ENCODE measurements around the gene TMEM140.
"Not testable (repeated sequence)": the region's sequence is repeated elsewhere in the genome, so short reads cannot be mapped to it uniquely, and the experiment has no call there.

The TMEM140 gene

GRCh38 chr7:135147899-135148721, at the start of gene TMEM140:
Gene TMEM140 (plus strand): TSS chr7:135148072. CDS start chr7:135164442, 16,370 bp downstream.
- peak; percentile 85 for ATAC-seq
- DNase-seq, result peak; percentile 55

- DNase-seq, result no peak
- no peak for ATAC-seq
Measured at GRCh38 chr7:135098391-135098790, 49.5 kb upstream of the TMEM140 start.

- ATAC-seq, result no peak
- DNase-seq, result no peak
Measured at GRCh38 chr7:135100856-135101255, 47.0 kb upstream of the TMEM140 start.

- DNase-seq (no peak), ATAC-seq (no peak)
Measured at GRCh38 chr7:135102372-135102771, 45.5 kb upstream of the TMEM140 start.

GRCh38 chr7:135109562-135109961, 38.3 kb upstream of the TMEM140 start:
- DNase-seq (no peak), ATAC-seq (no peak)

GRCh38 chr7:135109976-135110375, 37.9 kb upstream of the TMEM140 start:
- no peak for ATAC-seq
- DNase-seq, result no peak

- no peak for ATAC-seq
- no peak for DNase-seq
Measured at GRCh38 chr7:135111379-135111778, 36.5 kb upstream of the TMEM140 start.

GRCh38 chr7:135114622-135115021, 33.2 kb upstream of the TMEM140 start:
- DNase-seq (no peak), ATAC-seq (no peak)

GRCh38 chr7:135117096-135117495, 30.8 kb upstream of the TMEM140 start:
- ATAC-seq, result no peak
- no peak for DNase-seq

GRCh38 chr7:135121868-135122267, 26.0 kb upstream of the TMEM140 start:
- DNase-seq (no peak), ATAC-seq (no peak)

GRCh38 chr7:135124631-135125030, 23.2 kb upstream of the TMEM140 start:
- not testable (repeated sequence) for DNase-seq, ATAC-seq

- no peak for ATAC-seq
- DNase-seq, result no peak
Measured at GRCh38 chr7:135128931-135129330, 18.9 kb upstream of the TMEM140 start.

- ATAC-seq (no peak), DNase-seq (no peak)
Measured at GRCh38 chr7:135129579-135129978, 18.3 kb upstream of the TMEM140 start.

GRCh38 chr7:135143885-135144668, 3.8 kb upstream of the TMEM140 start:
- no peak for DNase-seq
- no peak for ATAC-seq

GRCh38 chr7:135147341-135147898, 452 bp upstream of the TMEM140 start:
- no peak for DNase-seq
- ATAC-seq, result peak; percentile 12

GRCh38 chr7:135150072-135150782, 2.4 kb downstream of the TMEM140 start:
- DNase-seq (no peak), ATAC-seq (no peak)

- ATAC-seq, result no peak
- no peak for DNase-seq
Measured at GRCh38 chr7:135151132-135151531, 3.3 kb downstream of the TMEM140 start.

- DNase-seq (no peak), ATAC-seq (no peak)
Measured at GRCh38 chr7:135151533-135151932, 3.7 kb downstream of the TMEM140 start.

- no peak for DNase-seq
- ATAC-seq, result no peak
Measured at GRCh38 chr7:135152442-135152841, 4.6 kb downstream of the TMEM140 start.

- DNase-seq (no peak), ATAC-seq (no peak)
Measured at GRCh38 chr7:135154734-135155133, 6.9 kb downstream of the TMEM140 start.

GRCh38 chr7:135156290-135156689, 8.4 kb downstream of the TMEM140 start:
- no peak for DNase-seq
- no peak for ATAC-seq

- DNase-seq, result no peak
- no peak for ATAC-seq
Measured at GRCh38 chr7:135158141-135158655, 10.3 kb downstream of the TMEM140 start.
